Ovary (tissue), 9 donors: Measurements from ENCODE around the gene LMO3. TPM values are rescaled to one million over a fixed set of nuclear protein-coding genes. Genes with fewer than 3 reads are reported as not detected.

ENCODE experiments used
- DNase-seq, 5 donors: peaks; one replicate each; pipeline ENCODE4 v3.0.0-alpha.2; 2019 to 2020
- H3K27ac ChIP-seq, 2 donors: fragments of 200-600 bp; one replicate each; pipeline versions ENCODE4 v1.5.1 to v1.8.0; 2019 to 2022
- H3K27me3 ChIP-seq: fragments of 200-600 bp; one replicate; pipeline ENCODE4 v1.8.0; 2022
- H3K36me3 ChIP-seq: fragments of 200-600 bp; sonication (generic); one replicate; pipeline ENCODE4 v1.5.1; 2019
- H3K4me1 ChIP-seq: one replicate; pipeline ENCODE4 v1.8.1; 2013; ENCODE audit warnings: mild to moderate bottlenecking, moderate library complexity; ENCODE audit not compliant: insufficient read depth
- H3K4me3 ChIP-seq: fragments of 200-600 bp; sonication (generic); one replicate; pipeline ENCODE4 v1.5.1; 2017
- H3K9me3 ChIP-seq, 2 donors: fragments of 200-600 bp in 1 of 2; sonication (generic) in 1 of 2; one replicate each; pipeline versions ENCODE4 v1.5.1 to v1.8.1; 2013 to 2019; ENCODE audit warnings: mild to moderate bottlenecking in 1 of 2, moderate library complexity in 1 of 2
- EP300 ChIP-seq: sonication (generic); formaldehyde crosslinking; IDR thresholded peaks from one replicate; pipeline ENCODE4 v1.6.1; 2017; ENCODE audit warnings: antibody characterized with exemption
- POLR2A ChIP-seq: fragments of 450-650 bp; IDR thresholded peaks from one replicate; pipeline ENCODE4 v1.6.1; 2017; ENCODE audit warnings: antibody characterized with exemption, mild to moderate bottlenecking, moderate library complexity
- WGBS, 3 donors: extraction: QIAGEN DNeasy Blood & Tissue Kit in 1 of 3; methylation state at CpG; one replicate each; pipeline versions ENCODE4 v1.1.5 to v1.1.7; 2013 to 2017; 5-methylcytosine and 5-hydroxymethylcytosine counted together
- intact Hi-C, 4 donors: fragments of 100-400 bp; cut with DNase I; formaldehyde crosslinking; loops; one replicate each; pipeline versions ENCODE4 v1.11.0 to v1.15.1; 2022 to 2023
- polyA plus RNA-seq, 2 donors: library from polyadenylated mRNA; stranded (reverse); fragments of 200-250 nt in 1 of 2; fragments of 350-450 nt in 1 of 2; fragmentation: Illumina TruSeq in 1 of 2; extraction: RNeasy Lipid Tissue Mini Kit (QIAGEN cat#74804) in 1 of 2; gene quantifications; one replicate each; pipeline ENCODE4 v1.2.3, GENCODE V29; 2013 to 2014
- total RNA-seq, 7 donors: library from RNA; depleted of rRNA in 2 of 7; stranded (reverse); fragments of >200 nt in 2 of 7; fragmentation: NEBNext Ultra II Directional in 3 of 7; extraction: Animal tissue kit (Norgen Biotek cat#: 25700) in 3 of 7; gene quantifications; one replicate each; pipeline versions ENCODE4 v1.1.0 to v1.2.4, GENCODE V29; 2016 to 2023
- TF ChIP-seq, protein P1 (sequence below), 3 donors: fragments of 450-650 bp in 2 of 3; fragments of 200-600 bp in 1 of 3; IDR thresholded peaks; one replicate each; pipeline versions ENCODE4 v1.5.1 to v1.8.0; 2016 to 2022; ENCODE audit warnings: antibody characterized with exemption in 3 of 3, mild to moderate bottlenecking in 1 of 3
- donor health status: DM: no; HTN: no; CAD: no; lungs with moderate emphysema.
- donor health status: DM: no; HTN: no; CAD: no.
- donor health status: Bipolar disorder and iron deficiency.
- donor health status: DM: yes; HTN: yes; CAD: no.
- donor health status: DM: no; HTN: no; CAD: no.
- donor health status: DM: yes; HTN: yes; CAD: no.

The LMO3 gene
- total and polyA plus RNA-seq, 9 donors, result 0.97 to 11.7 (median 5.0) TPM

DNA sequence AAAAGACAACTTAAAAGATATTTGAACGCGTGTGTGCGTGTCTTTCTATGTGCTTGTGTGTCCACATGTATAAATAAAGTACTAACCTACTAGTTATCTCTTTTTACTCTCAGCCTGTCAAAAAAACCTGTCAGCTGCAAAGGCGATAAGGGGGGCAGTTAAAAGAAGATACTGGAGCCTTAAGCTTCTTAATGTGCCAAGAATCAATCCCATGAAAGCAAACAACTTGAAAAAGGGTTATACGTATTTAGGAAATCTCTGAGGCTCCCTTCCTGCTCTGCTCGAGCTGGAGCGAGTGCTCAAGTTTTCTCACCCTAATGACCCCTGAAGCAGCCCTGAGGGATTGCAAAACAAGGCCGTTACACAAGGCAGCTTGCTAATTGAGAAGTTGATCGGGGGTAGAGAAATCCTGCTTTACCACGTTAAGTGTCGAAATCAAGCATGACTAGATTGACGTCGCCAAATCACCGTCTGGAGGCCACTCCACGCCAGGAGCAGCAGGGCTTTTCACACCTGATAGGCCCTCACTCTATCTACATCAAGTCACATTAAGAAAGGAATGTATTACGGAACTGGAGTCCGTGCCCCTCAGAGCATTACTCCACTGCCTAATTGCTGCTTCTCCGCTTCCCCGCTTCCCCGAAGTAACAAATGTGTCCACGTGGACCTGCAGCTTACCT lies 32.4 kb downstream of the LMO3 start:
- H3K4me1 ChIP-seq, result no peaks in the 10 kb centered on the region
- H3K9me3 ChIP-seq, result no peaks in the 10 kb centered on the region
- H3K36me3 ChIP-seq, result no peaks in the 10 kb centered on the region
- H3K27me3 ChIP-seq, result no peaks in the 10 kb centered on the region
- peak in 2 of 5 donors; percentile 37 to 64 for DNase-seq
- intact Hi-C loops, result no loop called here
- WGBS, 3 donors, result 51 to 63% (median 52%) methylated on average over 21 of the region's 21 CpGs
- TF ChIP-seq POLR2A (no peak), EP300 (no peak)
- TF ChIP-seq, protein P1, sequence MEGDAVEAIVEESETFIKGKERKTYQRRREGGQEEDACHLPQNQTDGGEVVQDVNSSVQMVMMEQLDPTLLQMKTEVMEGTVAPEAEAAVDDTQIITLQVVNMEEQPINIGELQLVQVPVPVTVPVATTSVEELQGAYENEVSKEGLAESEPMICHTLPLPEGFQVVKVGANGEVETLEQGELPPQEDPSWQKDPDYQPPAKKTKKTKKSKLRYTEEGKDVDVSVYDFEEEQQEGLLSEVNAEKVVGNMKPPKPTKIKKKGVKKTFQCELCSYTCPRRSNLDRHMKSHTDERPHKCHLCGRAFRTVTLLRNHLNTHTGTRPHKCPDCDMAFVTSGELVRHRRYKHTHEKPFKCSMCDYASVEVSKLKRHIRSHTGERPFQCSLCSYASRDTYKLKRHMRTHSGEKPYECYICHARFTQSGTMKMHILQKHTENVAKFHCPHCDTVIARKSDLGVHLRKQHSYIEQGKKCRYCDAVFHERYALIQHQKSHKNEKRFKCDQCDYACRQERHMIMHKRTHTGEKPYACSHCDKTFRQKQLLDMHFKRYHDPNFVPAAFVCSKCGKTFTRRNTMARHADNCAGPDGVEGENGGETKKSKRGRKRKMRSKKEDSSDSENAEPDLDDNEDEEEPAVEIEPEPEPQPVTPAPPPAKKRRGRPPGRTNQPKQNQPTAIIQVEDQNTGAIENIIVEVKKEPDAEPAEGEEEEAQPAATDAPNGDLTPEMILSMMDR (IDR thresholded peaks at IDR 0.05), result no peak
- no peak overlapping the region for H3K27ac ChIP-seq
- no peak overlapping the region for H3K4me3 ChIP-seq

DNA sequence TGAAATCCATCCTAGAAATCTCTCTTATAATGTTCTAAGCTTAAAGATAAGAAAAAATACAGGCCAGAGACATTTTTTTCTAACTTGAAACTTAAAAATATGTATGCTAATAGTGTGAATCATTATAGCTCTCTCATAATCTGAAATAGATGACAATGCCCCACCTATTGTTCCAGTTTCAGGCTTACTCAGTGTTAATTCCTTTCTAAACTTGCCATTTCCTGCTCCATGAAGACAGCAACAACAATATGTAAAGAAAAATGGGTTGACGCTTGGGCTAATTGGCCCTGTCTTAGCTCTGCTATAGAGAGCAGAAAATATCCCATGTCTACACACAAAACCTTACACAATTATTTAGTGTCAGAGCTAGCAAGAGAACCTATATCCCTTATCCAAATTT lies 37.1 kb downstream of the LMO3 start:
- intact Hi-C loops, result no loop called here
- H3K4me3 ChIP-seq, result no peak overlapping the region
- H3K4me1 ChIP-seq, result no peaks in the 10 kb centered on the region
- H3K27me3 ChIP-seq, result no peaks in the 10 kb centered on the region
- no peaks in the 10 kb centered on the region for H3K36me3 ChIP-seq
- no peaks in the 10 kb centered on the region for H3K9me3 ChIP-seq
- WGBS, 3 donors, result 72 to 82% (median 82%) methylated on average over 1 of the region's 1 CpG
- no peak overlapping the region for H3K27ac ChIP-seq
- no peak for DNase-seq
- TF ChIP-seq EP300 (no peak), POLR2A (no peak)
- TF ChIP-seq, protein P1 (IDR thresholded peaks at IDR 0.05), result no peak

DNA sequence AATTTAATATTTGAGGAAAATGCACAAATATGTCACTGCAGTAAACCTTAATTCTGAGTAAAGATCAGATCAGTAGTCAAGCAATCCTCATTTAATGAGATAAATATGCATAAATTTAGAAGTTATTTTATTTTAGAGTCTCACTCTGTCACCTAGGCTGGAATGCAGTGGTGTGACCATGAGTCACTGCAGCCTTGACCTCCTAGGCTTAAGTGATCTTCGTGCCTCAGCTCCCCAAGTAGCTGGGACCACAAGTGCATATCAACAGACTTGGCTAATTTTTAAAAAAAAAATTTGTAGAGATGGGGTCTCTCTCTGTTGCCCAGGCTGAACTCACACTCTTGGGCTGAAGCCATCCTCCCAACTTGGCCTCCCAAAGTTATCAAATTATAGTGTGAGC lies 41.3 kb downstream of the LMO3 start:
- TF ChIP-seq POLR2A (no peak), EP300 (no peak)
- TF ChIP-seq, protein P1 (IDR thresholded peaks at IDR 0.05), result no peak
- H3K9me3 ChIP-seq, result no peaks in the 10 kb centered on the region
- no peaks in the 10 kb centered on the region for H3K27me3 ChIP-seq
- H3K4me1 ChIP-seq, result no peaks in the 10 kb centered on the region
- H3K27ac ChIP-seq, result no peak overlapping the region
- H3K36me3 ChIP-seq, result no peaks in the 10 kb centered on the region
- intact Hi-C loops, result no loop called here
- no peak overlapping the region for H3K4me3 ChIP-seq
- 46 to 60% (median 52%) methylated on average over 1 of the region's 1 CpG for WGBS, 3 donors
- DNase-seq, result no peak

DNA sequence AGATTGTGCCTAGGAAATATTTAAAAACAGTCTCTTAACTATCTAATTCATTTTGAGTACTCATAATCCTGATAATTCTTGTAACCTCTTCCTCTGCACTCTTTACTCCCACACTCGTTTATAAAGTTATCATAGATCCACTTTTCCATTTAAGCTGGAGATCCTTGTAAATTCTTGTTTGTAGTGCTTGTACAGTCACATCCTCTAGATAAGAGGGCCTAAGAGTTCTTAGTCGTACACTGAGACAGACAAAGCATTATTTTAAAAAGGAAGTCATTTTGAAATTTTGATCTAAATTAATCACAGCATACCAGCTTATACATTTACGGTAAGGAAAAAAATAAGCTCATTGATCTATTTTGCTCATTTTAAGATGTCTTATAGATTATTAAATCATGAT lies 42.5 kb downstream of the LMO3 start:
- intact Hi-C loops, result no loop called here
- H3K9me3 ChIP-seq, result no peaks in the 10 kb centered on the region
- no peaks in the 10 kb centered on the region for H3K4me1 ChIP-seq
- no peaks in the 10 kb centered on the region for H3K27me3 ChIP-seq
- TF ChIP-seq, protein P1 (IDR thresholded peaks at IDR 0.05), result no peak
- TF ChIP-seq EP300 (no peak), POLR2A (no peak)
- H3K36me3 ChIP-seq, result no peaks in the 10 kb centered on the region
- no peak overlapping the region for H3K27ac ChIP-seq
- 41 to 56% (median 46%) methylated on average over 3 of the region's 3 CpGs for WGBS, 3 donors
- H3K4me3 ChIP-seq, result no peak overlapping the region
- DNase-seq, result no peak
